ENCODE data around the gene ALG5. TPM values are rescaled to one million over a fixed set of nuclear protein-coding genes. Genes with fewer than 3 reads are reported as not detected.

Gene ALG5
- total RNA-seq, 2 donors from 2014 or later = 21.8 to 21.9 TPM

DNA sequence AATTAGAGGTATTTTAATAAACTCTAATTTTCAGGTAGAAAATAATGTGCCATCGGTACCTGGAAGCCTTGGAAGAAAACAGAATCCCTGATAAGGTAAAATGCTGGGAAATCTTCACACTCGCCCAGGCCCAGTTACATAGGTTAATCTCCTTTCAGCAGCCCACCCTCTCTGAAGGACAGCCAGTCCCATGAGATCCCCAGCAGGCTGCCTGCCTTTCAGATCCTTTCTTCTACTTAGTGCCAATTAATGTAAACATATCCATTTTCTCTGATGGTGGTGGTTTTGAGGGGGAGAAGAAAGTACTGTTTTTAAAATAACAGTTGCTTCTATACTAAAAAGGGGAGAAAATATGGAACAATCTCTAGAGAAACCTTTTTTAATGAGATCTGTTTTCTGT is 91.3 kb downstream of the ALG5 start:
- H3K4me3 Mint-ChIP-seq = no peak overlapping the region
- Histone ChIP-seq H3K4me3 (ENCODE audit: low read length) (no peak overlapping the region), H3K4me1 (ENCODE audit: control insufficient read depth, insufficient read depth, low read length) (no peaks in the 10 kb centered on the region), H3K27ac (ENCODE audit: low read depth, low read length) (no peak overlapping the region), H3K36me3 (ENCODE audit: control insufficient read depth, insufficient read depth, low read length) (no peaks in the 10 kb centered on the region), H3K9ac (ENCODE audit: extremely low read depth, low read length, poor library complexity, severe bottlenecking) (no peak overlapping the region), H3K27me3 (ENCODE audit: control insufficient read depth, insufficient read depth, low read length, poor library complexity, severe bottlenecking) (no peaks in the 10 kb centered on the region), H3K9me3 (ENCODE audit: control insufficient read depth, low read length) (no peaks in the 10 kb centered on the region)
- no peaks in the 10 kb centered on the region for H3K36me3 Mint-ChIP-seq (ENCODE audit: low read depth)
- peaks cover 13% of the 10 kb centered on the region for H3K4me1 Mint-ChIP-seq
- no peaks in the 10 kb centered on the region for H3K27me3 Mint-ChIP-seq (ENCODE audit: insufficient read depth)
- no peak overlapping the region for H3K27ac Mint-ChIP-seq
- TF ChIP-seq, protein P1, sequence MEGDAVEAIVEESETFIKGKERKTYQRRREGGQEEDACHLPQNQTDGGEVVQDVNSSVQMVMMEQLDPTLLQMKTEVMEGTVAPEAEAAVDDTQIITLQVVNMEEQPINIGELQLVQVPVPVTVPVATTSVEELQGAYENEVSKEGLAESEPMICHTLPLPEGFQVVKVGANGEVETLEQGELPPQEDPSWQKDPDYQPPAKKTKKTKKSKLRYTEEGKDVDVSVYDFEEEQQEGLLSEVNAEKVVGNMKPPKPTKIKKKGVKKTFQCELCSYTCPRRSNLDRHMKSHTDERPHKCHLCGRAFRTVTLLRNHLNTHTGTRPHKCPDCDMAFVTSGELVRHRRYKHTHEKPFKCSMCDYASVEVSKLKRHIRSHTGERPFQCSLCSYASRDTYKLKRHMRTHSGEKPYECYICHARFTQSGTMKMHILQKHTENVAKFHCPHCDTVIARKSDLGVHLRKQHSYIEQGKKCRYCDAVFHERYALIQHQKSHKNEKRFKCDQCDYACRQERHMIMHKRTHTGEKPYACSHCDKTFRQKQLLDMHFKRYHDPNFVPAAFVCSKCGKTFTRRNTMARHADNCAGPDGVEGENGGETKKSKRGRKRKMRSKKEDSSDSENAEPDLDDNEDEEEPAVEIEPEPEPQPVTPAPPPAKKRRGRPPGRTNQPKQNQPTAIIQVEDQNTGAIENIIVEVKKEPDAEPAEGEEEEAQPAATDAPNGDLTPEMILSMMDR (conservative IDR thresholded peaks at IDR 0.05) = no peak
- WGBS, 2 experiments (ENCODE audit: insufficient coverage in 1 of 2, insufficient read length in 1 of 2) = 87% methylated on average over 2 of the region's 2 CpGs; no CpG with 5 or more reads in 1 of the 2 experiments
- H3K9me3 Mint-ChIP-seq = no peaks in the 10 kb centered on the region
- DNase-seq = no peak

DNA sequence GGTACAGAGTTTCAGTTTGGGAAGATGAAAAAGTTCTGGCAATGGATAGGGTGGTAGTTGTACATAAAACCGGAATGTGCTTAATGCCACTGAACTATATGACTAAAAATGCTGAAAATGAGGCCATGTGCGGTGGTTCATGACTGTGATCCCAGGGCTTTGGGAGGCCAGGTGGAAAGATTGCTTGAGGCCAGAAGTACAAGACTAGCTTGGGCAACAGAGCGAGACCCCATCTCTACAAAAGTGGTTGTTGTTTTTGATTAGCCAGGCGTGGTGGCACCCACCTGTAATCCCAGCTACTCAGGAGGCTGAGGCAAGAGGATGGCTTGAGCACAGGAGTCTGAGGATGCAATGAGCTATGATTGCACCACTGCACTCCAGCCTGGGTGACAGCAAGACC is 91.9 kb downstream of the ALG5 start:
- H3K4me3 ChIP-seq (ENCODE audit: low read length) = no peak overlapping the region
- DNase-seq = no peak
- no peaks in the 10 kb centered on the region for H3K4me1 ChIP-seq (ENCODE audit: control insufficient read depth, insufficient read depth, low read length)
- H3K9me3 ChIP-seq (ENCODE audit: control insufficient read depth, low read length) = no peaks in the 10 kb centered on the region
- Mint-ChIP-seq H3K36me3 (ENCODE audit: low read depth) (no peaks in the 10 kb centered on the region), H3K27me3 (ENCODE audit: insufficient read depth) (no peaks in the 10 kb centered on the region), H3K4me1 (peaks cover 13% of the 10 kb centered on the region), H3K4me3 (no peak overlapping the region), H3K27ac (no peak overlapping the region), H3K9me3 (no peaks in the 10 kb centered on the region)
- 93 to 100% methylated on average over 3 to 4 of the region's 4 CpGs for WGBS, 2 experiments (ENCODE audit: insufficient coverage in 1 of 2, insufficient read length in 1 of 2)
- no peaks in the 10 kb centered on the region for H3K36me3 ChIP-seq (ENCODE audit: control insufficient read depth, insufficient read depth, low read length)
- H3K27ac ChIP-seq (ENCODE audit: low read depth, low read length) = no peak overlapping the region
- TF ChIP-seq, protein P1 (conservative IDR thresholded peaks at IDR 0.05) = no peak
- H3K27me3 ChIP-seq (ENCODE audit: control insufficient read depth, insufficient read depth, low read length, poor library complexity, severe bottlenecking) = no peaks in the 10 kb centered on the region
- H3K9ac ChIP-seq (ENCODE audit: extremely low read depth, low read length, poor library complexity, severe bottlenecking) = no peak overlapping the region

- Histone ChIP-seq H3K27ac (ENCODE audit: low read depth, low read length) (no peak overlapping the region), H3K9ac (ENCODE audit: extremely low read depth, low read length, poor library complexity, severe bottlenecking) (no peak overlapping the region), H3K9me3 (ENCODE audit: control insufficient read depth, low read length) (no peaks in the 10 kb centered on the region), H3K27me3 (ENCODE audit: control insufficient read depth, insufficient read depth, low read length, poor library complexity, severe bottlenecking) (no peaks in the 10 kb centered on the region), H3K4me3 (ENCODE audit: low read length) (no peak overlapping the region), H3K4me1 (ENCODE audit: control insufficient read depth, insufficient read depth, low read length) (no peaks in the 10 kb centered on the region), H3K36me3 (ENCODE audit: control insufficient read depth, insufficient read depth, low read length) (no peaks in the 10 kb centered on the region)
- H3K27me3 Mint-ChIP-seq (ENCODE audit: insufficient read depth) = no peaks in the 10 kb centered on the region
- 88 to 100% methylated on average over 1 to 4 of the region's 5 CpGs for WGBS, 2 experiments (ENCODE audit: insufficient coverage in 1 of 2, insufficient read length in 1 of 2)
- no peaks in the 10 kb centered on the region for H3K36me3 Mint-ChIP-seq (ENCODE audit: low read depth)
- peaks cover 13% of the 10 kb centered on the region for H3K4me1 Mint-ChIP-seq
- no peak for DNase-seq
- no peaks in the 10 kb centered on the region for H3K9me3 Mint-ChIP-seq
- H3K27ac Mint-ChIP-seq = no peak overlapping the region
- H3K4me3 Mint-ChIP-seq = no peak overlapping the region
- TF ChIP-seq, protein P1 (conservative IDR thresholded peaks at IDR 0.05) = no peak
These were observed 93.2 kb downstream of the ALG5 start for GRCh38 chr13:36905944-36906343.

Data from endodermal cell (in vitro differentiated cells).